Nephron (organoid): ENCODE data around the gene DESI2.
A peak's percentile ranks its signal among the peaks of the same experiment; 100 is the strongest.
"Not testable (repeated sequence)": the region's sequence is repeated elsewhere in the genome, so short reads cannot be mapped to it uniquely, and the experiment has no call there.

Experiments used
- H3K27ac Mint-ChIP-seq, 3 experiments: 2 replicates each; pipeline ENCODE4 v1.8.0; 2020; ENCODE audit warnings: mixed read lengths in 3 of 3, mild to moderate bottlenecking in 2 of 3, moderate library complexity in 1 of 3
- H3K27me3 Mint-ChIP-seq: 2 replicates; pipeline ENCODE4 v1.8.0; 2021; ENCODE audit warnings: low read depth, mild to moderate bottlenecking, moderate library complexity, mixed read lengths
- H3K36me3 Mint-ChIP-seq: 2 replicates; pipeline ENCODE4 v1.8.0; 2020; ENCODE audit warnings: low read depth, mixed read lengths
- H3K4me1 Mint-ChIP-seq: 2 replicates; pipeline ENCODE4 v1.8.0; 2020; ENCODE audit warnings: mixed read lengths
- H3K4me3 Mint-ChIP-seq, 3 experiments: 2 replicates each; pipeline ENCODE4 v1.8.0; 2020; ENCODE audit warnings: mild to moderate bottlenecking in 3 of 3, mixed read lengths in 3 of 3, moderate library complexity in 2 of 3
- H3K9me3 Mint-ChIP-seq: 2 replicates; pipeline ENCODE4 v1.8.0; 2020; ENCODE audit warnings: mixed read lengths
- CTCF ChIP-seq, 3 experiments: fragments of 200-600 bp; sonication (generic); IDR thresholded peaks; one replicate each; pipeline ENCODE4 v1.5.0; 2021; ENCODE audit warnings: antibody characterized with exemption in 3 of 3; ENCODE audit not compliant: unreplicated experiment in 3 of 3

The DESI2 gene

GRCh38 chr1:244657421-244657820 lies 4.5 kb downstream of the DESI2 start:
- H3K36me3 Mint-ChIP-seq, result peaks cover 45% of the 10 kb centered on the region
- no peaks in the 10 kb centered on the region for H3K27me3 Mint-ChIP-seq
- TF ChIP-seq CTCF (IDR thresholded peaks at IDR 0.05; ENCODE audit: unreplicated experiment in 3 of 3), result no peak
- H3K4me1 Mint-ChIP-seq, result peaks cover 31% of the 10 kb centered on the region
- H3K27ac Mint-ChIP-seq, result no peak overlapping the region
- peak overlapping the region in 1 of 3 experiments; percentile 60 for H3K4me3 Mint-ChIP-seq
- peaks cover 4% of the 10 kb centered on the region for H3K9me3 Mint-ChIP-seq

- no peak overlapping the region for H3K27ac Mint-ChIP-seq
- no peak for TF ChIP-seq CTCF (IDR thresholded peaks at IDR 0.05; ENCODE audit: unreplicated experiment in 3 of 3)
- H3K36me3 Mint-ChIP-seq, result peaks cover 50% of the 10 kb centered on the region
- H3K27me3 Mint-ChIP-seq, result no peaks in the 10 kb centered on the region
- peaks cover 40% of the 10 kb centered on the region for H3K4me1 Mint-ChIP-seq
- peaks cover 4% of the 10 kb centered on the region for H3K9me3 Mint-ChIP-seq
- no peak overlapping the region for H3K4me3 Mint-ChIP-seq
Observed at GRCh38 chr1:244659694-244660093, 6.8 kb downstream of the DESI2 start.

DNA sequence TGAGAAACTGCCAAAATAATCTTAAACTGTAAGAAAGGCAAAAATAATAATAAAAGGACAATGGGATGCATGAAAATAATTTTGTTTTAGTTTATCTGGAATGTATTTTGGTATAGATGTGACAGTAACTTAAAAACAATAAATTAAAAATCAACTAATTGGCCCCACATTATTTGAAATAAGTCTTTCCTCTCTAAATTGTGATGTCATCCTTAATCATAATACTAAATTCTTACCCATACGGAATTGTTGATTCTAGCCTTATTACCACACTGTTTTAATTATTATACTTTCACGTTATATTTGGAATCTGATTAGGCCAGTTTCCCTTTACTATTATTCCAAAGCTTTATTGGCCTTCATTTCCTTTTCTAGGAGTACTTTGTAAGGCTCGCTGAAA lies 7.7 kb downstream of the DESI2 start:
- H3K4me3 Mint-ChIP-seq, result no peak overlapping the region
- peaks cover 4% of the 10 kb centered on the region for H3K9me3 Mint-ChIP-seq
- H3K36me3 Mint-ChIP-seq, result peaks cover 50% of the 10 kb centered on the region

GRCh38 chr1:244661569-244662312 lies 8.8 kb downstream of the DESI2 start:
- H3K9me3 Mint-ChIP-seq, H3K27ac Mint-ChIP-seq, H3K27me3 Mint-ChIP-seq, H3K4me3 Mint-ChIP-seq: not testable (repeated sequence)
- H3K36me3 Mint-ChIP-seq, result peaks cover 50% of the 10 kb centered on the region
- H3K4me1 Mint-ChIP-seq, result peaks cover 35% of the 10 kb centered on the region

More for the DNA sequence above, 7.7 kb downstream of the DESI2 start:
- H3K27ac Mint-ChIP-seq, result no peak overlapping the region
- peaks cover 40% of the 10 kb centered on the region for H3K4me1 Mint-ChIP-seq
- TF ChIP-seq CTCF (IDR thresholded peaks at IDR 0.05; ENCODE audit: unreplicated experiment in 3 of 3), result no peak
- H3K27me3 Mint-ChIP-seq, result no peaks in the 10 kb centered on the region

DNA sequence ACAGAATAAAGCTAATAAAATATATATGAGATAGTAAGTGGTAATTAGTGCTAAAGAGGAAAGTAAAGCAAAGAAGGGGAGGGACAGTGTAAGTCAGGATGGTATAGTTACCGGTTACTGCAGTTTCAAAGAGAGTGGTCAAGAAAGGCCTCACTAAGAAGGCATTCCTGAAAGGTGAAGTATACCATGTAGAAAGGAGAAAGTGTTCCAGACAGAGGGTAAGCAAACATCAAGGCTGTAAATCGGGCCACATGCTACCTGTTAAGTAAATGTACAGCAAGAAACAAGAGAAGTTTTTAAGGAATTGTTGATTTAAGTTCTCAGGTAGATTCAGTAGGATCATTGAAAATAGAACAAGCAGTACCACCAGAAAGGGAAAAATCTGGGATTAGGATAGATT lies 9.7 kb downstream of the DESI2 start:
- H3K27ac Mint-ChIP-seq, result peak overlapping the region; percentile 23 to 68 (median 66)
- peaks cover 43% of the 10 kb centered on the region for H3K36me3 Mint-ChIP-seq
- H3K9me3 Mint-ChIP-seq, result peaks cover 4% of the 10 kb centered on the region
- no peaks in the 10 kb centered on the region for H3K27me3 Mint-ChIP-seq
- H3K4me1 Mint-ChIP-seq, result peaks cover 29% of the 10 kb centered on the region
- no peak overlapping the region for H3K4me3 Mint-ChIP-seq
- TF ChIP-seq CTCF (IDR thresholded peaks at IDR 0.05; ENCODE audit: unreplicated experiment in 3 of 3), result no peak

DNA sequence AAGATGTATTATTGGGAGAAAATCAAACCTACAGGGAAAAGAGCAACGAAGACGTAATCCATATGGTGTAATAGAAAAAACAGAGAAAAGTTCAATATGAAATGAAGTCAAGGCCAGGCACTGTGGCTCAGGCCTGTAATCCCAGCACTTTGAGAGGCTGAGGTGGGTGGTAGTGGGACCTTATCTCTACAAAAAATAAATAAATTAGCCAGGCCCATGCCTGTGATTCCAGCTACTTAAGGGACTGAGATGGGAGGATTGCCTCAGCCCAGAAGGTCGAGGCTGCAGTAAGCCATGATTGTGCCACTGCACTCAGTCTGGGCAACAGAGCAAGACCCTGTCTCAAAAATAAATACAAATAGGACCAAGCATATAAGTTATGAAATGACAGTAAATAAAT lies 11.4 kb downstream of the DESI2 start:
- Mint-ChIP-seq H3K27me3 (no peaks in the 10 kb centered on the region), H3K9me3 (peaks cover 4% of the 10 kb centered on the region), H3K4me3 (no peak overlapping the region), H3K36me3 (peaks cover 28% of the 10 kb centered on the region), H3K4me1 (peaks cover 15% of the 10 kb centered on the region), H3K27ac (peak overlapping the region in 1 of 3 experiments; percentile 22)
- no peak for TF ChIP-seq CTCF (IDR thresholded peaks at IDR 0.05; ENCODE audit: unreplicated experiment in 3 of 3)
